ENCODE data around the gene SHROOM4. TPM values are rescaled to one million over a fixed set of nuclear protein-coding genes. Genes with fewer than 3 reads are reported as not detected.

Gene SHROOM4
- total RNA-seq, 1 experiment from 2014 or later: 2.1 TPM

GRCh38 chrX:50668860-50669259, 145.1 kb downstream of the SHROOM4 start:
- H3K9me3 Mint-ChIP-seq: peaks cover 54 to 67% of the 10 kb centered on the region in 2 experiments
- no peak overlapping the region for H3K27ac Mint-ChIP-seq
- no CpG with 5 or more reads among the region's 1 CpG for WGBS (ENCODE audit: extremely low coverage, insufficient read length, low lambda C conversion rate)

More at GRCh38 chrX:50668860-50669259, 145.1 kb downstream of the SHROOM4 start:
- H3K56ac ChIP-seq (ENCODE audit: insufficient read length, low read depth, low read length): no peak overlapping the region
- H3K36me3 Mint-ChIP-seq (ENCODE audit: insufficient read depth in 1 of 3, low read depth in 3 of 3): no peaks in the 10 kb centered on the region; a peak in 2 of 7 replicates
- H3K4me1 ChIP-seq (ENCODE audit: insufficient read depth, low read length): no peaks in the 10 kb centered on the region
- no peaks in the 10 kb centered on the region for H3K79me1 ChIP-seq (ENCODE audit: insufficient read depth, low read depth, low read length, poor library complexity, severe bottlenecking)
- H3K23ac ChIP-seq (ENCODE audit: insufficient read length, low read depth, low read length): no peak overlapping the region
- no peaks in the 10 kb centered on the region for H3K4me1 Mint-ChIP-seq
- H3K14ac ChIP-seq (ENCODE audit: insufficient read depth, low read length): no peak overlapping the region
- no peak overlapping the region for H2AFZ ChIP-seq (ENCODE audit: low read length)
- no peak overlapping the region for H2BK12ac ChIP-seq (ENCODE audit: insufficient read length, low read depth, low read length)
- no peak for TF ChIP-seq CTCF (conservative IDR thresholded peaks at IDR 0.05)
- H3K4ac ChIP-seq (ENCODE audit: low read depth, low read length): no peak overlapping the region
- DNase-seq: no peak
- H2BK15ac ChIP-seq (ENCODE audit: low read depth, low read length): no peak overlapping the region
- H4K8ac ChIP-seq (replicated peaks; ENCODE audit: insufficient read length, low read depth, low read length): no peak overlapping the region
- H3K18ac ChIP-seq (ENCODE audit: insufficient read length, low read depth, low read length): no peak overlapping the region
- H3K23me2 ChIP-seq (ENCODE audit: insufficient read length, low read depth, low read length, poor library complexity, severe bottlenecking): no peaks in the 10 kb centered on the region
- H2BK5ac ChIP-seq (ENCODE audit: insufficient read length, low read length): no peak overlapping the region
- H2BK120ac ChIP-seq (ENCODE audit: low read depth, low read length, poor library complexity, severe bottlenecking): no peak overlapping the region
- H3K4me3 Mint-ChIP-seq: no peak overlapping the region
- no peak overlapping the region for H3K27ac ChIP-seq (ENCODE audit: insufficient read length, low read depth, low read length)
- no peak overlapping the region for H2AK5ac ChIP-seq (ENCODE audit: insufficient read length, low read length)
- H4K20me1 ChIP-seq (ENCODE audit: control insufficient read depth, insufficient read depth, insufficient read length): no peaks in the 10 kb centered on the region
- no peaks in the 10 kb centered on the region for H3K9me3 ChIP-seq (ENCODE audit: control insufficient read depth, low read depth, low read length)
- no peak overlapping the region for H4K5ac ChIP-seq (ENCODE audit: insufficient read length, low read depth, low read length)
- no peak overlapping the region for H3K4me2 ChIP-seq (ENCODE audit: insufficient read depth, insufficient read length, low read length)
- H3K9ac ChIP-seq (ENCODE audit: extremely low read depth, insufficient read length, low read length): no peak overlapping the region
- H2BK20ac ChIP-seq (ENCODE audit: low read depth, low read length, poor library complexity, severe bottlenecking): no peak overlapping the region
- no peaks in the 10 kb centered on the region for H3K27me3 ChIP-seq (ENCODE audit: insufficient read depth, low read length)
- H3T11ph ChIP-seq (ENCODE audit: low read length): no peak overlapping the region
- no peaks in the 10 kb centered on the region; the same call in 1 of the 2 replicates for H3K27me3 Mint-ChIP-seq (ENCODE audit: low read depth)
- H3K79me2 ChIP-seq (ENCODE audit: insufficient read depth, low read length): no peaks in the 10 kb centered on the region
- H4K91ac ChIP-seq (ENCODE audit: insufficient read length, low read depth, low read length): no peak overlapping the region
